ENCODE measurements around the gene SPON1. TPM values are rescaled to one million over a fixed set of nuclear protein-coding genes. Genes with fewer than 3 reads are reported as not detected.

The SPON1 gene
- polyA plus RNA-seq, 2 of the 4 experiments (the other 2 are of a cell fraction): not detected

- H3K27ac ChIP-seq: no peak overlapping the region
- ATAC-seq: no peak
These were observed 5.5 kb upstream of the SPON1 start for GRCh38 chr11:13956988-13957387.

GRCh38 chr11:13958641-13959400, 3.7 kb upstream of the SPON1 start:
- CTCF ChIA-PET: interaction anchor here (5.1 to 9.1 kb wide), 2 partner anchors 9 to 190 kb away, joined by 66 to 97 read pairs; no protein-coding TSS in a partner anchor
- ATAC-seq (no peak), FAIRE-seq (no peak), DNase-seq (ENCODE audit: low read depth in 1 of 2, low spot score in 1 of 2) (no peak)
- WGBS (ENCODE audit: missing lambda C conversion rate): 34% methylated on average over 7 of the region's 7 CpGs
- Histone ChIP-seq H3K4me2 (no peak overlapping the region), H3K9me3 (no peaks in the 10 kb centered on the region), H3K4me3 (no peak overlapping the region), H3K4me1 (no peaks in the 10 kb centered on the region), H3K27ac (no peak overlapping the region)
- POLR2A ChIA-PET: no interaction called here
- TF ChIP-seq HMGXB4 (CRISPR knock-in tag; IDR thresholded peaks at IDR 0.05; ENCODE audit: borderline replicate concordance) (no peak), ZSCAN20 (CRISPR knock-in tag; IDR thresholded peaks at IDR 0.05) (no peak), EHMT2 (IDR thresholded peaks at IDR 0.05; ENCODE audit: low read depth) (no peak), FOXS1 (CRISPR knock-in tag; IDR thresholded peaks at IDR 0.05) (no peak)

More at GRCh38 chr11:13956988-13957387, 5.5 kb upstream of the SPON1 start:
- ChIA-PET CTCF (interaction anchor here (0.7 to 9.1 kb wide), 23 partner anchors 11 to 412 kb away, joined by 3 to 97 read pairs (median 4); no protein-coding TSS in a partner anchor), POLR2A (interaction anchor here (0.6 kb wide), 1 partner anchor 293 kb away, joined by 3 read pairs; no protein-coding TSS in a partner anchor)
- Histone ChIP-seq H3K4me2 (no peak overlapping the region), H3K9me3 (no peaks in the 10 kb centered on the region), H3K4me1 (no peaks in the 10 kb centered on the region), H3K4me3 (no peak overlapping the region)
- WGBS (ENCODE audit: missing lambda C conversion rate): 3% methylated on average over 1 of the region's 1 CpG
- DNase-seq (ENCODE audit: low read depth in 1 of 2, low spot score in 1 of 2): no peak
- FAIRE-seq: no peak
- no peak for TF ChIP-seq NPAS2 (CRISPR knock-in tag; IDR thresholded peaks at IDR 0.05; ENCODE audit: borderline replicate concordance)
- no peak for TF ChIP-seq ZFP36 (IDR thresholded peaks at IDR 0.05; ENCODE audit: borderline replicate concordance, partially characterized antibody)
- no peak for TF ChIP-seq KDM5A (IDR thresholded peaks at IDR 0.05)
- TF ChIP-seq MAZ (IDR thresholded peaks at IDR 0.05; ENCODE audit: borderline replicate concordance, low read depth, low read length): no peak
- no peak for TF ChIP-seq CBX2 (IDR thresholded peaks at IDR 0.05; ENCODE audit: borderline replicate concordance, low read depth)
- no peak for TF ChIP-seq ELK1 (IDR thresholded peaks at IDR 0.05; ENCODE audit: low read depth, low read length)
- TF ChIP-seq FOSL2 (IDR thresholded peaks at IDR 0.05): no peak
- TF ChIP-seq FOSL2 (CRISPR knock-in tag; IDR thresholded peaks at IDR 0.05): no peak
- TF ChIP-seq RNF2 (IDR thresholded peaks at IDR 0.05; ENCODE audit: borderline replicate concordance, low read depth): no peak
- no peak for TF ChIP-seq RARB (CRISPR knock-in tag; IDR thresholded peaks at IDR 0.05)
- no peak for TF ChIP-seq HEYL (CRISPR knock-in tag; IDR thresholded peaks at IDR 0.05)
- no peak for TF ChIP-seq POLR2A (IDR thresholded peaks at IDR 0.05; ENCODE audit: low read length)

- Histone ChIP-seq H3K4me2 (no peak overlapping the region), H3K27ac (no peak overlapping the region), H3K4me3 (no peak overlapping the region), H3K4me1 (peaks cover 6% of the 10 kb centered on the region; the same call in 1 of the 3 replicates), H3K9me3 (no peaks in the 10 kb centered on the region)
- ChIA-PET POLR2A (no interaction called here), CTCF (interaction anchor here (1.0 to 9.1 kb wide), 4 partner anchors 9 to 187 kb away, joined by 4 to 97 read pairs (median 8); no protein-coding TSS in a partner anchor)
- FAIRE-seq (no peak), DNase-seq (ENCODE audit: low read depth in 1 of 2, low spot score in 1 of 2) (no peak), ATAC-seq (no peak)
- 80% methylated on average over 16 of the region's 16 CpGs for WGBS (ENCODE audit: missing lambda C conversion rate)
- no peak for TF ChIP-seq MYC (IDR thresholded peaks at IDR 0.05; ENCODE audit: borderline replicate concordance, low read length)
- TF ChIP-seq GATA3 (IDR thresholded peaks at IDR 0.05; ENCODE audit: borderline replicate concordance): no peak
- TF ChIP-seq CEBPB (IDR thresholded peaks at IDR 0.05): no peak
- TF ChIP-seq CBX2 (IDR thresholded peaks at IDR 0.05; ENCODE audit: borderline replicate concordance, low read depth): no peak
- TF ChIP-seq EHF (CRISPR knock-in tag; IDR thresholded peaks at IDR 0.05): no peak
- TF ChIP-seq ZNF302 (CRISPR knock-in tag; IDR thresholded peaks at IDR 0.05): no peak
- TF ChIP-seq CHD2 (IDR thresholded peaks at IDR 0.05; ENCODE audit: low read length, partially characterized antibody): no peak
- TF ChIP-seq RNF2 (IDR thresholded peaks at IDR 0.05; ENCODE audit: borderline replicate concordance, low read depth): no peak
- TF ChIP-seq BHLHE40 (IDR thresholded peaks at IDR 0.05; ENCODE audit: low read depth, low read length): no peak
These were observed 343 bp upstream of the SPON1 start for GRCh38 chr11:13962198-13962561.

All from A549 (cell line).